ENCODE measurements around the gene SEMA3C.

GRCh38 chr7:80802527-80802926 lies 116.3 kb downstream of the SEMA3C start:
- TF ChIP-seq, protein P1, sequence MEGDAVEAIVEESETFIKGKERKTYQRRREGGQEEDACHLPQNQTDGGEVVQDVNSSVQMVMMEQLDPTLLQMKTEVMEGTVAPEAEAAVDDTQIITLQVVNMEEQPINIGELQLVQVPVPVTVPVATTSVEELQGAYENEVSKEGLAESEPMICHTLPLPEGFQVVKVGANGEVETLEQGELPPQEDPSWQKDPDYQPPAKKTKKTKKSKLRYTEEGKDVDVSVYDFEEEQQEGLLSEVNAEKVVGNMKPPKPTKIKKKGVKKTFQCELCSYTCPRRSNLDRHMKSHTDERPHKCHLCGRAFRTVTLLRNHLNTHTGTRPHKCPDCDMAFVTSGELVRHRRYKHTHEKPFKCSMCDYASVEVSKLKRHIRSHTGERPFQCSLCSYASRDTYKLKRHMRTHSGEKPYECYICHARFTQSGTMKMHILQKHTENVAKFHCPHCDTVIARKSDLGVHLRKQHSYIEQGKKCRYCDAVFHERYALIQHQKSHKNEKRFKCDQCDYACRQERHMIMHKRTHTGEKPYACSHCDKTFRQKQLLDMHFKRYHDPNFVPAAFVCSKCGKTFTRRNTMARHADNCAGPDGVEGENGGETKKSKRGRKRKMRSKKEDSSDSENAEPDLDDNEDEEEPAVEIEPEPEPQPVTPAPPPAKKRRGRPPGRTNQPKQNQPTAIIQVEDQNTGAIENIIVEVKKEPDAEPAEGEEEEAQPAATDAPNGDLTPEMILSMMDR (IDR thresholded peaks at IDR 0.05): no peak
- TF ChIP-seq EP300 (IDR thresholded peaks at IDR 0.05): no peak

Measured in sigmoid colon (tissue), 4 donors.